ENCODE results near the gene AKT3.
"Not testable (repeated sequence)": the region's sequence is repeated elsewhere in the genome, so short reads cannot be mapped to it uniquely, and the experiment has no call there.

Gene AKT3

GRCh38 chr1:243595527-243596210, 254.4 kb downstream of the AKT3 start:
- peak; percentile 61 for DNase-seq

GRCh38 chr1:243594455-243594854, 255.6 kb downstream of the AKT3 start:
- DNase-seq = no peak

- DNase-seq = not testable (repeated sequence)
These were observed 260.8 kb downstream of the AKT3 start for GRCh38 chr1:243589286-243589685.

- DNase-seq = no peak
These were observed 262.1 kb downstream of the AKT3 start for GRCh38 chr1:243587823-243588560.

GRCh38 chr1:243587285-243587684, 262.8 kb downstream of the AKT3 start:
- DNase-seq = no peak

- no peak for DNase-seq
These were observed 264.1 kb downstream of the AKT3 start for GRCh38 chr1:243585982-243586381.

- DNase-seq = no peak
These were observed 267.7 kb downstream of the AKT3 start for GRCh38 chr1:243582326-243582725.

GRCh38 chr1:243580984-243581383, 269.1 kb downstream of the AKT3 start:
- no peak for DNase-seq

- DNase-seq = no peak
These were observed 270.0 kb downstream of the AKT3 start for GRCh38 chr1:243580072-243580471.

- no peak for DNase-seq
These were observed 275.0 kb downstream of the AKT3 start for GRCh38 chr1:243575070-243575469.

GRCh38 chr1:243572940-243573339, 277.1 kb downstream of the AKT3 start:
- no peak for DNase-seq

- DNase-seq = no peak
These were observed 281.2 kb downstream of the AKT3 start for GRCh38 chr1:243568793-243569192.

- DNase-seq = no peak
These were observed 285.2 kb downstream of the AKT3 start for GRCh38 chr1:243564814-243565213.

- DNase-seq = no peak
These were observed 286.3 kb downstream of the AKT3 start for GRCh38 chr1:243563732-243564131.

- no peak for DNase-seq
These were observed 287.6 kb downstream of the AKT3 start for GRCh38 chr1:243562473-243562872.

- no peak for DNase-seq
These were observed 288.3 kb downstream of the AKT3 start for GRCh38 chr1:243561588-243562319.

GRCh38 chr1:243559575-243560162, 290.4 kb downstream of the AKT3 start:
- DNase-seq = no peak

- no peak for DNase-seq
These were observed 291.5 kb downstream of the AKT3 start for GRCh38 chr1:243558576-243558975.

- DNase-seq = no peak
These were observed 292.2 kb downstream of the AKT3 start for GRCh38 chr1:243557866-243558265.

- no peak for DNase-seq
These were observed 295.4 kb downstream of the AKT3 start for GRCh38 chr1:243554686-243555085.

- no peak for DNase-seq
These were observed 297.0 kb downstream of the AKT3 start for GRCh38 chr1:243553090-243553489.

GRCh38 chr1:243550276-243550675, 299.8 kb downstream of the AKT3 start:
- DNase-seq = no peak

GRCh38 chr1:243549791-243550190, 300.3 kb downstream of the AKT3 start:
- no peak for DNase-seq
